IPS-20b (cell line): ENCODE results near the gene RBM8A.
A peak's percentile ranks its signal among the peaks of the same experiment; 100 is the strongest.

Experiments
- H3K27ac ChIP-seq: one replicate; pipeline ENCODE4 v1.5.1; 2013; ENCODE audit warnings: low read length
- H3K27me3 ChIP-seq: 2 replicates; pipeline ENCODE4 v1.6.1; 2013; ENCODE audit warnings: mild to moderate bottlenecking, low read length, inconsistent platforms; ENCODE audit not compliant: insufficient read depth
- H3K36me3 ChIP-seq: 2 replicates; pipeline ENCODE4 v1.6.1; 2013; ENCODE audit warnings: low read depth, mild to moderate bottlenecking, inconsistent platforms, low read length, moderate library complexity; ENCODE audit not compliant: insufficient read depth
- H3K4me1 ChIP-seq: 2 replicates; pipeline ENCODE4 v1.6.1; 2013; ENCODE audit warnings: mild to moderate bottlenecking, control low read depth, inconsistent platforms, low read length, moderate library complexity; ENCODE audit not compliant: insufficient read depth
- H3K4me3 ChIP-seq: 2 replicates; pipeline ENCODE4 v1.5.1; 2013; ENCODE audit warnings: mild to moderate bottlenecking, low read length, inconsistent platforms
- H3K9ac ChIP-seq: 2 replicates; pipeline ENCODE4 v1.6.1; 2013; ENCODE audit warnings: low read depth, mild to moderate bottlenecking, inconsistent platforms, low read length, moderate library complexity
- H3K9me3 ChIP-seq: 2 replicates; pipeline ENCODE4 v1.6.1; 2013; ENCODE audit warnings: mild to moderate bottlenecking, low read depth, low read length, inconsistent platforms; ENCODE audit not compliant: insufficient read depth

The RBM8A gene

DNA sequence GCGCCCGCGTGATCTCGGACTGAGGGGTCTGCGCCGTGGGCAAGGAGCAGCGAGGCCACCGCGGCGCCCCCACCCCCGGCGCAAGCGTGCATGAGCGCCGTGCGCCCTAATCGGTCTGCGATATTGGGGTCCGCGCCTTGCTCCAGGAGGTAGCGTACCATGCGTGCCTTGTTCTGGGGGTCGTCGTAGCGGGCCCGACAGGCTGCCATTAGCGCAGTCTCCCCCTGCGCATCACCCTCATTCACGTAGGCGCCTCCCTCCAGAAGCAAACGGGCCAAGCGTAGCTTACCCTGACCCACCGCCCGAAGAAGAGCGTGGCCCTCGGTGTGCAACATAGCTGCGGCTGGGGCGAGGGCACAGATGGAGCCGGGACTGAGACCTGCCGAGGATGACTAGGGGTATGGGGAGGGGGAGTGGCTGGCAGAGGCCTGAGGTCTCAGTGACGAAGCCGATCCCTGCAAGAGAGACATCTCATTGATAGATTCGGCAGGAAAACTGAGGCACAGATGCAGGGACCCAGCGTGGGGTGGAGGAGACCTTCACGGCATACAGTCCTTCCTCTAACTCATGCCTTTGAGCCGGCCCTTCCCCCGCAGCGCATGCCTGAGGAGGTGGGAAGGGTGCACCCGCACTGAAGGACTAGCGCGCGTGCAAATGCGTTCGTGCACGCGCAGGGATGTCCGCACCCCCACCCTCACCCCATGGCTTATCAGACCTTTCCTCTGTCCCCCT is 34.3 kb upstream of the RBM8A start:
- Histone ChIP-seq H3K27ac (no peak overlapping the region), H3K27me3 (peaks cover 77% of the 10 kb centered on the region), H3K36me3 (no peaks in the 10 kb centered on the region), H3K4me3 (peak overlapping the region; percentile 84), H3K4me1 (peaks cover 15% of the 10 kb centered on the region), H3K9me3 (no peaks in the 10 kb centered on the region), H3K9ac (no peak overlapping the region; the same call in 1 of the 2 replicates)

DNA sequence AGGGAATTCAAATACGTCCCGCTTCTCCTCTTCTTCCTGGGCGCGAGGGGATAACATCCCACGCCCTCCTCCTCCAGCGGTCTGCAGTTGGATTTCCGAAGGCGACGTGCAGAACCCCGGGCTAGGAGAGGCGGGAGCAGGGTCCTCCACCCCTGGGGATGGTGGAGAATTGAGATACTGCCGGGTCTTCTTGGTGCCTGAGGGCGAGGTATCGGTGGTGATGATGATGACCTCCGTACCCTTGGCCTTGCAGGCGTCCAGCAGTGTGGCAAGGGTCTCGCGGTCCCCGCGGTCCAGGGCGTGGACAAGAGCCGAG is 33.8 kb upstream of the RBM8A start:
- Histone ChIP-seq H3K36me3 (no peaks in the 10 kb centered on the region), H3K27ac (no peak overlapping the region), H3K9me3 (no peaks in the 10 kb centered on the region), H3K4me1 (peaks cover 15% of the 10 kb centered on the region), H3K27me3 (peaks cover 82% of the 10 kb centered on the region), H3K4me3 (peak overlapping the region; percentile 84), H3K9ac (peak overlapping the region; percentile 62; the same call in 1 of the 2 replicates)

DNA sequence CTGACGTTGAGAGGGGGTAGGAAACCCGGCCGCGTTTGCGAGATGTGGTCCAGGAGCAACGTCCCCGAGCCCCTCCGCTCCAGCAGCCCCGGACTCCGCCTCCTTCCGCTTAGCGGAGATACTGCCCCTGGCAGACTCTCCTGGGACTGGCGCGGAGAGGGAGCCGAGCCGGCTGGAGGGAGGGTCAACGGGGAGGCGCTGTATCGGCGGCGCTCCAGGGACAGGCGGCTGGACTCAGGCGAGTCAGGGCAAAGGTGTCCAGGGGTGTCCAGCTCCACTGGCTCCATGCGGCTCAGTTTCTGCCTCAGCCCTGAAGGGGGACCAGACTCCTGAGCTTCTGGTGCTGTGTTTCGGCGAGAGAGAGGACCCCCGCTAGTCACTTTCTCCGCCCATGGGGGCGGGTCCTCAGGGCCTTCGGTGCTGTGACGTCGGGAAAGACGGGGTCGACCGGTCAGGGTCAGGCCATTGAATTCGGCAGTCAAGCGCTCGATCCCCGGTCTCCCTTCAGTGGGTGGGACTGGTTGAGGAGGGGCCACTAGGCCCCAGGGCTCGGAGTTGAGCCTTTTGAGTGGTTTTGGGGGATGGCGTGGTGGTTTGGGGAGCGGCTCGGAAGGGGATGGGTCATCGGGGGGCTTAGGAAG is 33.3 kb upstream of the RBM8A start:
- no peak overlapping the region for H3K27ac ChIP-seq
- peak overlapping the region; percentile 84 for H3K4me3 ChIP-seq
- peaks cover 15% of the 10 kb centered on the region for H3K4me1 ChIP-seq
- H3K36me3 ChIP-seq, result no peaks in the 10 kb centered on the region
- peaks cover 87% of the 10 kb centered on the region for H3K27me3 ChIP-seq
- H3K9me3 ChIP-seq, result no peaks in the 10 kb centered on the region
- H3K9ac ChIP-seq, result peak overlapping the region; percentile 62; the same call in 1 of the 2 replicates

DNA sequence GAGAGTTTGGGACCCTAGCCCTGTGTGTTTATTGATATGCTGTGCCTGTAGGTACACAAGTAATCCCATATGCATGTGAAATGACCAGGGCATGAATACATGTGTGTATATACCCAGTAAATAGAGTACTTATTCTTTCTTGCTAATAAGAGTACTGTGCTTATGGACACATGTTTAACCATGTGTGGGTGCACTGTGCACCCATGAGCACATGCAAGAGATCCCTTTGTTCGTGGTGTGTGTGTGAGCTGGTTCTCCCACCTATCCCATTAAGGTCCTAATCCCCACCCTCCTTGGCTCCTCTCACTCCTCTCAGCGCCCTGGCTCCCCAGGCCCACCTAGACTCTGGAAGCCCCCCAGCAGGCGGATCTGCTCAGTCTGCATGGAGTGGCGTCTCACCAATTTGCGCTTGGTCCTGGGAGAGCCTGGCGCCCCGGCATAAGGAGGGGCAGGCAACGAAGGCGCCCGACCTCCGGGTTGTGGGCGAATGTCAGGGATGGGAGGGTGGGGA is 32.7 kb upstream of the RBM8A start:
- Histone ChIP-seq H3K27ac (no peak overlapping the region), H3K9me3 (no peaks in the 10 kb centered on the region), H3K4me1 (peaks cover 15% of the 10 kb centered on the region), H3K9ac (no peak overlapping the region; the same call in 1 of the 2 replicates), H3K27me3 (peaks cover 89% of the 10 kb centered on the region), H3K36me3 (no peaks in the 10 kb centered on the region), H3K4me3 (peak overlapping the region; percentile 84)

DNA sequence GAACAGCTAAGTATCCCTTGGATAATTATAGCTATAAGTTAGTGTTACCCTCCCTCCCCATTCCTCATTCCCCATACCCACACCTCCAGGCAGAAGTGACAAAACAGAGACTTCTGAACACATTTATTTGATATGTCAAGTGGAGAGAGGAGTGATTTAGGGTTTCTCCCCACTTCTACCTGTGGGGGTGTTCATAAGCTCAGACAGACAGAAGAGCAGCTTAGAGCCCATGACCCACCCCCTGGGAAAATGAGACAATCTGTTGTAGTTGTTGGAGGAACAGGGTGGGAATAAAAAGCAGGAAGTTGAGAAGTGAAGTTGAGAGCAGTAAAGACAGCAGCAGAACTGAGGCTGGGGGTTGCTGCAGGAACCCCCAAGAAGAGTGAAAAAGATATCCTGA is 32.0 kb upstream of the RBM8A start:
- Histone ChIP-seq H3K9me3 (no peaks in the 10 kb centered on the region), H3K27ac (no peak overlapping the region), H3K36me3 (no peaks in the 10 kb centered on the region), H3K9ac (no peak overlapping the region), H3K4me1 (peaks cover 15% of the 10 kb centered on the region), H3K4me3 (no peak overlapping the region), H3K27me3 (peaks cover 95% of the 10 kb centered on the region)

DNA sequence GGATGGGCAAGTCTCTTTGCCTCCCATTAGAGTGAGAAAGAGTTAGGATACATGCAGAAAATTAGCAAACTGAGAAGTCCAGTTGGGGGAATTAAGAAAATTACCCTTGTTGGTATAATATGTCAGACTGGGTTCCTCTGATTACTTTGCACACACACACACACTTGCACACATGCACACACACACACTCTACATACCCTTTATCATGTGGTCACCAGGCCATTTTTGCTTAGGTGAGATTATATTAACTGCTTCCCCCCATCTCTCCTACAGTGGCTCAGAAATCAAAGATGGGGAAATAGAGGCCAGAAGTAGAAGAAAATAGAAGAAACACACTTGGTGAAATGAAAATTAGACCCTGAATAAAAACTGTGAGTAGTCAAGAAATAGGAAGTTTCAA is 31.4 kb upstream of the RBM8A start:
- Histone ChIP-seq H3K4me1 (peaks cover 10% of the 10 kb centered on the region), H3K4me3 (no peak overlapping the region), H3K27me3 (peaks cover 90% of the 10 kb centered on the region), H3K9ac (no peak overlapping the region), H3K36me3 (no peaks in the 10 kb centered on the region), H3K9me3 (no peaks in the 10 kb centered on the region), H3K27ac (no peak overlapping the region)

DNA sequence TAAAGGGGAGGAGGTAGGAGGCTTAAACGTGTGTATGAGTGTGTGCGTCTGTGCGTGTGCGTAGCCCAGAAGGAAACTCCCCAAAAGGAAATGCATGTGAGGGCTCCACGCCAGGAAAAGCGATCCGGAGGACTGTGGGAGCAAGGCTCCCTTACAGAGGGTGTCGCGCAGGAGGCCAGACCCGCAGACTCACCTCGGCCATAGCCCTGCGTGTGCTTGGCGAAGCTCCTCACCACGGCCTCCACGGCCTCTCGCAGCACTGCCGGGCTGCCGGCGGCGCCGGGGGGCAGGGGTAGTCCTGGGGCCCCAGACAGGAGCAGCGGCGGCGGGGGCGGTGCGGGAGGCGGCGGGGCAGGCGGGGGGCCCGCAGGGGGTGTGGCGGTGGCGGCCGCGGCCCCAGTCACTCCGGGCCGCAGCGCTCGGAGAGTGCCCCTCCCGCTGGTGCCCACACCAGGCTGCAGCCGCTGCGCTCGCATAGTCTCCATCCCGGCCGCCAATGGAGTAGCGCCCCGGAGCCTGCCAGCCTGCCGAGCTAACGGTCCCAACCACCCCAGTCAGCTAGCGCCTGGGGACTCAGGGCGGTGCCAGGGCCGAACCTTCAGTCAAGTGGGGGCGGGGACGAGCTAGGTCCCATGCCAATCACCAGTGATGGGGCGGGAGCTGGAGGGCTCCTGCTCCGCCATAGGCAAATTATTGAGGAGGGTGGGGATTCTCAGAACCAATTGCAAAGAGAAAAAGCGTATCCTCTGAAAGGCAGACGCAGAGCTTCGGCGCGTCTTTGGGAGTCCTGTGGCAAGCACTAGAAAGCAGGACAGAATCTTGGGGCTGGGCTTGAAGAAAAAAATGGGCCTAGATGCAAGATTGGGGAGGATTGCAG is 30.4 kb upstream of the RBM8A start, which contains the start of gene LIX1L:
Gene LIX1L, minus strand, starts transcription at position 575 of the 877 bp plus-strand sequence. Its CDS starts 90 bp downstream, at position 485.
- peak within 1 kb of the TSS; percentile 61; the same call in 1 of the 2 replicates for H3K9ac ChIP-seq
- no peaks in the 10 kb centered on the region; the same call in 1 of the 2 replicates for H3K9me3 ChIP-seq
- no peaks in the 10 kb centered on the region for H3K36me3 ChIP-seq
- H3K27ac ChIP-seq, result no peak within 1 kb of the TSS
- peaks cover 6% of the 10 kb centered on the region; the same call in 1 of the 2 replicates for H3K4me1 ChIP-seq
- peaks cover 80% of the 10 kb centered on the region for H3K27me3 ChIP-seq
- peak within 1 kb of the TSS; percentile 81 for H3K4me3 ChIP-seq

DNA sequence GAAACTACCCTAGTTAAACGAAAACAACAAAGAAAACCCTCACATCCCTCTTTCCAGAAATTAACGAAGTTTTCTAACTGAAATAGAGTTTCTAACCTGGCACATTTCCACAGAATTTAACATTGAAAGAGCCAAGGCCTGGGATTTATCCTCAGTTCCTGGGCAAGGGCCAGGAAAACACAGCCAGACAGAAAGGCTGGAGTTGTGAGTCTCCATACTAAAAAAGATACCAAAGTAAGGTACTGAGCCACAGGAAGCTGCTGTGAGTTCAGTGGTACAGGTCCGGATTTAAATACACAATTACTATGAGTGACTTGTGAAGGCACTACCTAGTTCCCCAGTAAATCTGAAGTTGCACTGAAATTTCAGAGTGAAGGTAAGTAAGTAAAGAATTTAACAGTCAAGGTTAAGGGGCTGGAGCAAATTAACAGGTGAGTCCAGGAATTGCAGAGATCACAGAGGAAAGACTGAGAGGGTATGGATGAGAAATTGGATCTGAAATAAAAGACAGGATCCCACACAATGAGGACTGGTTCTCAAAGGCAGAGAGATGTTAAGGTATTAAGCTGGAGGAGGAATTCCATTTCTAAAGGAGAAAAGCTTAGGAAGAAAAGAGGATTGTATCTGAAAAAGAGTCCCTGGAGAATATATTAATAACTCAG is 29.6 kb upstream of the RBM8A start:
- peaks cover 5% of the 10 kb centered on the region; the same call in 1 of the 2 replicates for H3K4me1 ChIP-seq
- H3K36me3 ChIP-seq, result no peaks in the 10 kb centered on the region
- no peaks in the 10 kb centered on the region; the same call in 1 of the 2 replicates for H3K9me3 ChIP-seq
- peak overlapping the region; percentile 81 for H3K4me3 ChIP-seq
- H3K9ac ChIP-seq, result peak overlapping the region; percentile 61; the same call in 1 of the 2 replicates
- H3K27me3 ChIP-seq, result peaks cover 72% of the 10 kb centered on the region
- H3K27ac ChIP-seq, result no peak overlapping the region

DNA sequence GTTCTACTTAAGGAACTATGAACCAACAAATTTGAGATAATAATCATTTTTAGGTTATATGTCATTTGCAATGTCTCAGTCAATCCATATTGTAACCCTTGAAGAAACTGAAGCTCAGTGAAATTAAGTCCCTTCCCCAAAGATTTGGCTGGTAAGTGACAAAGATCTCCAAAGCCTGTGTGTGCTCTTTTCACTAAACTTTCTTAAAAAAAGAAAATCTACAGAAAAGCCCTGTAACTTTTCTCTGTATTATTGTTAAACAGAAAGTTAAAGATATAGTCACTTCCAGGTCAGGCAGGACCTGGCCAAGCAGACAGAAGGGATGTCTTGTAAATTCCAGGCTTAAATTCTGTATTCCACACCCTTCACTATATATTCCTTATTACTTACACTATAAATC is 29.1 kb upstream of the RBM8A start:
- H3K9ac ChIP-seq, result no peak overlapping the region
- peaks cover 5% of the 10 kb centered on the region; the same call in 1 of the 2 replicates for H3K4me1 ChIP-seq
- peak overlapping the region; percentile 81; the same call in 1 of the 2 replicates for H3K4me3 ChIP-seq
- no peaks in the 10 kb centered on the region; the same call in 1 of the 2 replicates for H3K9me3 ChIP-seq
- no peaks in the 10 kb centered on the region for H3K36me3 ChIP-seq
- peaks cover 67% of the 10 kb centered on the region for H3K27me3 ChIP-seq
- no peak overlapping the region for H3K27ac ChIP-seq

DNA sequence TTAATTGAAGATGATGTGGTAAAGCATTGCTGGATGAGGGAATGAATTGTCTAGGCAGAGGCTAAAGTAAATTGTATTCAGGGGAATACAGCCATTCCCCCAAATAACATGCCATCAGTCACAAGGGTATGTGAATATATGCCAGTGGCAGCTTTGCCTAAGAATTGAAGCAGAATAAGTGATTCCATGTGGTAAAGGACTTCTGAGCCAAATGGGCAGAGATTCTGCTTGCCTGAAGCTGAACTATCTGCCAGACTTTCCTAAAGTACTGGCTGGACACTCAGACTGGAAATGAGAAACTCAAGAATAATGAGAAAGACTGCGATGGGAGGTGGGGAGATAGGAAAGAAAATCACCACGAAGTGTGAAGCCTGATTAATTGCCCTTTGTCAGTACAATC is 28.2 kb upstream of the RBM8A start:
- peaks cover 5% of the 10 kb centered on the region; the same call in 1 of the 2 replicates for H3K4me1 ChIP-seq

DNA sequence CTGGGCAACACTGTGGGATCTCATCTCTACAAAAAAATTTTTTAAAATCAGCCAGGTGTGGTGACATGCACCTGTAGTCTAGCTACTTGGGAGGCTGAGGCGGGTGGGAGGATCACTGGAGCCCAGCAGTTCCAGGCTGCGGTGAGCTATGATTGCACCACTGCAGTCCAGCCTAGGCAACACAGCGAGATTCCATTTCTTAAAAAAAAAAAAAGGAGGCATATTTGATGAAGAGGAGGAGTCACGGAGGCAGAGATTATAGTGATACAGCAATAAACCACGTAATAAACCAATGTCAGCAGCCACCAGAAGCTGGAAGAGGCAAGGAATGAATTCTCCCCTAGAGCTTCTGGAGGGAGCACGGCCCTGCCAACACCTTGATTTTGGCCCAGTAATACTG is 26.6 kb upstream of the RBM8A start:
- Histone ChIP-seq H3K4me1 (peaks cover 5% of the 10 kb centered on the region; the same call in 1 of the 2 replicates), H3K36me3 (no peaks in the 10 kb centered on the region), H3K27ac (no peak overlapping the region), H3K9ac (no peak overlapping the region), H3K27me3 (peaks cover 42% of the 10 kb centered on the region), H3K4me3 (no peak overlapping the region), H3K9me3 (no peaks in the 10 kb centered on the region; the same call in 1 of the 2 replicates)

More for the DNA sequence above, 28.2 kb upstream of the RBM8A start:
- no peak overlapping the region for H3K4me3 ChIP-seq
- H3K36me3 ChIP-seq, result no peaks in the 10 kb centered on the region
- H3K27me3 ChIP-seq, result peaks cover 57% of the 10 kb centered on the region
- no peaks in the 10 kb centered on the region; the same call in 1 of the 2 replicates for H3K9me3 ChIP-seq
- no peak overlapping the region for H3K9ac ChIP-seq
- no peak overlapping the region for H3K27ac ChIP-seq
